Measurements from ENCODE around the gene PPFIBP1. TPM values are rescaled to one million over a fixed set of nuclear protein-coding genes. Genes with fewer than 3 reads are reported as not detected.

Gene PPFIBP1
- total and polyA plus RNA-seq, 9 of the 15 experiments (the other 6 are each of a cell fraction or from before 2014, with no cell fraction given) = 0.46 to 3.5 (median 1.8) TPM

GRCh38 chr12:27710592-27711316 lies 186.7 kb downstream of the PPFIBP1 start, which contains the start of gene MRPS35 (continued):
- TF ChIP-seq ZNF121 (CRISPR knock-in tag; conservative IDR thresholded peaks at IDR 0.05) (no peak), ILK (tag; IDR thresholded peaks at IDR 0.05; ENCODE audit: borderline replicate concordance, low read depth) (no peak), SPI1 (IDR thresholded peaks at IDR 0.05; ENCODE audit: borderline replicate concordance, low read depth, low read length) (0 out of 2 replicates have a peak, but pooled peaks have one; percentile 34), ZNF41 (CRISPR knock-in tag; conservative IDR thresholded peaks at IDR 0.05) (no peak), ZNF316 (IDR thresholded peaks at IDR 0.05) (0 out of 2 replicates have a peak, but pooled peaks have one; percentile 10), HINFP (tag; conservative IDR thresholded peaks at IDR 0.05; ENCODE audit: low read depth) (peak; percentile 68; the same call in 1 of the 2 replicates), FOXK2 (conservative IDR thresholded peaks at IDR 0.05 in 1 of 2, IDR thresholded peaks at IDR 0.05 in 1 of 2; ENCODE audit: low read depth in 2 of 2) (peak; percentile 45 to 54; a peak in 3 of 4 replicates), PHF8 (IDR thresholded peaks at IDR 0.05; ENCODE audit: borderline replicate concordance, low read length) (peak; percentile 98; the same call in 1 of the 2 replicates), ETV5 (CRISPR knock-in tag; IDR thresholded peaks at IDR 0.05; ENCODE audit: low read depth) (peak; percentile 64; the same call in 1 of the 2 replicates), GATAD2A (IDR thresholded peaks at IDR 0.05) (peak; percentile 81; the same call in 1 of the 2 replicates), SOX6 (IDR thresholded peaks at IDR 0.05) (peak; percentile 57), PURB (CRISPR knock-in tag; IDR thresholded peaks at IDR 0.05; ENCODE audit: low read depth) (no peak), POLR2H (tag; IDR thresholded peaks at IDR 0.05; ENCODE audit: low read depth) (peak; percentile 70; the same call in 1 of the 2 replicates), KDM4B (IDR thresholded peaks at IDR 0.05; ENCODE audit: borderline replicate concordance in 2 of 2, low read depth in 1 of 2) (peak in 1 of 2 experiments; percentile 72; a peak in 1 of 4 replicates), POLR2B (IDR thresholded peaks at IDR 0.05; ENCODE audit: low read depth, partially characterized antibody) (peak; percentile 90), ATF1 (CRISPR knock-in tag; IDR thresholded peaks at IDR 0.05) (no peak), ATF1 (tag; IDR thresholded peaks at IDR 0.05) (peak; percentile 50; the same call in 1 of the 2 replicates), GMEB1 (CRISPR knock-in tag; IDR thresholded peaks at IDR 0.05) (0 out of 2 replicates have a peak, but pooled peaks have one; percentile 49), NRF1 (conservative IDR thresholded peaks at IDR 0.05 in 1 of 2, IDR thresholded peaks at IDR 0.05 in 1 of 2) (peak; percentile 86 to 88), ZBTB9 (CRISPR knock-in tag; IDR thresholded peaks at IDR 0.05) (peak; percentile 76), ELF2 (CRISPR knock-in tag; IDR thresholded peaks at IDR 0.05) (no peak), NBN (IDR thresholded peaks at IDR 0.05; ENCODE audit: low read depth) (peak; percentile 70; the same call in 1 of the 2 replicates), JUN (IDR thresholded peaks at IDR 0.05; ENCODE audit: borderline replicate concordance, low read depth, low read length) (peak; percentile 44; the same call in 1 of the 2 replicates), JUN (CRISPR knock-in tag; IDR thresholded peaks at IDR 0.05; ENCODE audit: borderline replicate concordance) (no peak)

Measured in K562 (cell line).